HCT116 (cell line): ENCODE results near the gene NEUROD4. TPM values are rescaled to one million over a fixed set of nuclear protein-coding genes. Genes with fewer than 3 reads are reported as not detected.

ENCODE experiments used
- ATAC-seq: fragments of 200-7000 bp; cut with Tn5 transposase; 2 replicates; pipeline ENCODE4 v1.9.1; 2020; ENCODE audit warnings: mild to moderate bottlenecking, moderate library complexity
- BruUV-seq: library from RNA; stranded (reverse); fragments of 400-500 nt; replicated peaks from 2 replicates; lab custom pipeline; 2021; lab: Mats Ljungman, UMichigan
- CTCF ChIA-PET: fragments of 300-600 bp; sonication (Branson Sonifier 250); formaldehyde crosslinking; loops from one replicate; lab custom pipeline; 2021; ENCODE audit warnings: antibody characterized with exemption; lab: Charles Lee
- POLR2A ChIA-PET: fragments of 300-600, 350-600 bp; sonication (Branson Sonifier 250); formaldehyde crosslinking; loops from one replicate; lab custom pipeline; 2021; ENCODE audit warnings: antibody characterized with exemption; lab: Charles Lee
- RAD21 ChIA-PET, 2 experiments: fragments of 300-600 bp; sonication (Branson Sonifier 250); formaldehyde crosslinking; loops; one replicate each; lab custom pipeline; 2023; ENCODE audit warnings: low total read pairs in 2 of 2; ENCODE audit not compliant: uncharacterized antibody in 2 of 2, unreplicated experiment in 2 of 2, low non-redundant PET in 1 of 2; lab: Charles Lee
- DNase-seq: peaks from one replicate; pipeline ENCODE4 v3.0.0-alpha.2; 2010; ENCODE audit warnings: low read depth, low spot score
- H2AFZ ChIP-seq: fragments of 200-600 bp; shearing (Covaris generic), sonication (generic); 2 replicates; pipeline ENCODE4 v1.6.1; 2017; ENCODE audit warnings: low read depth, mixed run types, mixed read lengths, antibody characterized with exemption, low read length; ENCODE audit not compliant: poor library complexity, severe bottlenecking
- H3K27ac ChIP-seq: 2 replicates; pipeline ENCODE4 v1.5.1; 2012; ENCODE audit warnings: low read depth, low read length
- H3K27me3 ChIP-seq: fragments of 200-600 bp; sonication (generic); 2 replicates; pipeline ENCODE4 v1.6.1; 2016; ENCODE audit warnings: mixed run types, low read length, mixed read lengths; ENCODE audit not compliant: insufficient read depth
- H3K36me3 ChIP-seq, 2 experiments: fragments of 200-500 bp in 1 of 2; fragments of 200-600 bp in 1 of 2; sonication (Bioruptor generic) in 1 of 2; sonication (generic) in 1 of 2; 2 replicates each; pipeline versions ENCODE4 v1.5.1 to v1.6.1; 2014 to 2016; ENCODE audit warnings: low read length in 2 of 2, inconsistent platforms in 1 of 2, mixed read lengths in 1 of 2, mixed run types in 1 of 2; ENCODE audit not compliant: insufficient read depth in 2 of 2, control insufficient read depth in 1 of 2
- H3K4me1 ChIP-seq, 2 experiments: fragments of 200-600 bp in 1 of 2; sonication (generic) in 1 of 2; 2 replicates each; pipeline versions ENCODE4 v1.5.1 to v1.6.1; 2012 to 2017; ENCODE audit warnings: low read length in 2 of 2, inconsistent platforms in 1 of 2, mild to moderate bottlenecking in 1 of 2, mixed read lengths in 1 of 2, mixed run types in 1 of 2, moderate library complexity in 1 of 2; ENCODE audit not compliant: insufficient read depth in 2 of 2, control insufficient read depth in 1 of 2
- H3K4me2 ChIP-seq: fragments of 200-600 bp; sonication (generic); 2 replicates; pipeline ENCODE4 v1.6.1; 2017; ENCODE audit warnings: mixed run types, low read length, mixed read lengths
- H3K4me3 ChIP-seq, 2 experiments: fragments of 200-600 bp in 1 of 2; sonication (generic) in 1 of 2; replicated peaks in 1 of 2; 2 replicates each; pipeline ENCODE4 v1.5.1; 2011 to 2016; ENCODE audit warnings: low read length in 2 of 2, control low read depth in 1 of 2, low read depth in 1 of 2, mild to moderate bottlenecking in 1 of 2, mixed read lengths in 1 of 2, mixed run types in 1 of 2
- H3K79me2 ChIP-seq: fragments of 200-600 bp; sonication (generic); 2 replicates; pipeline ENCODE4 v1.6.1; 2017; ENCODE audit warnings: mild to moderate bottlenecking, mixed run types, low read length, moderate library complexity, mixed read lengths; ENCODE audit not compliant: insufficient read depth
- H3K9ac ChIP-seq: fragments of 200-600 bp; sonication (generic); 2 replicates; pipeline ENCODE4 v1.6.1; 2016; ENCODE audit warnings: low read length, mixed read lengths
- H3K9me2 ChIP-seq: fragments of 200-600 bp; sonication (generic), shearing (Covaris generic); 2 replicates; pipeline ENCODE4 v1.6.1; 2017; ENCODE audit warnings: mixed run types, mild to moderate bottlenecking, moderate library complexity; ENCODE audit not compliant: insufficient read depth
- H3K9me3 ChIP-seq, 2 experiments: fragments of 200-500 bp in 1 of 2; fragments of 200-600 bp in 1 of 2; sonication (Bioruptor generic) in 1 of 2; sonication (generic) in 1 of 2; 2 replicates each; pipeline ENCODE4 v1.6.1; 2014 to 2017; ENCODE audit warnings: low read length in 2 of 2, mixed read lengths in 2 of 2, inconsistent platforms in 1 of 2, low read depth in 1 of 2, mild to moderate bottlenecking in 1 of 2, mixed run types in 1 of 2, moderate library complexity in 1 of 2; ENCODE audit not compliant: control insufficient read depth in 1 of 2, insufficient read depth in 1 of 2
- H4K20me1 ChIP-seq: fragments of 200-600 bp; sonication (generic), shearing (Covaris generic); 2 replicates; pipeline ENCODE4 v1.6.1; 2017; ENCODE audit warnings: mixed run types, mild to moderate bottlenecking, moderate library complexity; ENCODE audit not compliant: insufficient read depth
- ATF3 ChIP-seq: IDR thresholded peaks from 2 replicates; pipeline ENCODE4 v1.6.1; 2012
- ELF1 ChIP-seq: IDR thresholded peaks from 2 replicates; pipeline ENCODE4 v1.6.1; 2012; ENCODE audit warnings: low read depth, borderline replicate concordance
- EZH2phosphoT487 ChIP-seq: fragments of 200-600 bp; IDR thresholded peaks from 2 replicates; pipeline ENCODE4 v1.6.1; 2018; ENCODE audit warnings: antibody characterized with exemption, borderline replicate concordance
- POLR2A ChIP-seq: IDR thresholded peaks from 2 replicates; pipeline ENCODE4 v1.7.0; 2011; ENCODE audit warnings: borderline replicate concordance; ENCODE audit not compliant: insufficient read depth, insufficient read length; ENCODE audit errors: extremely low read depth
- RAD21 ChIP-seq: IDR thresholded peaks from 2 replicates; pipeline ENCODE4 v1.6.1; 2012; ENCODE audit warnings: low read depth, mild to moderate bottlenecking
- SP1 ChIP-seq: IDR thresholded peaks from 2 replicates; pipeline ENCODE4 v1.6.1; 2012; ENCODE audit warnings: low read depth
- SRF ChIP-seq: IDR thresholded peaks from 2 replicates; pipeline ENCODE4 v1.6.1; 2012; ENCODE audit warnings: low read depth
- ZFX ChIP-seq: fragments of 450-650 bp; IDR thresholded peaks from 2 replicates; pipeline ENCODE4 v1.6.1; 2017
- intact Hi-C: fragments of 100-400 bp; cut with micrococcal nuclease; formaldehyde crosslinking; loops from 2 replicates; pipeline ENCODE4 v1.10.0; 2022
- total RNA-seq: library from RNA; stranded (reverse); gene quantifications from one replicate; pipeline ENCODE4 v1.2.1, GENCODE V29; 2021; ENCODE audit not compliant: unreplicated experiment

Gene NEUROD4
- total RNA-seq, 1 experiment from 2014 or later, result not detected

- TF ChIP-seq ATF3 (no peak), SP1 (no peak), SRF (no peak)
Measured at GRCh38 chr12:54975875-54976274, 43.9 kb upstream of the NEUROD4 start (continued).

DNA sequence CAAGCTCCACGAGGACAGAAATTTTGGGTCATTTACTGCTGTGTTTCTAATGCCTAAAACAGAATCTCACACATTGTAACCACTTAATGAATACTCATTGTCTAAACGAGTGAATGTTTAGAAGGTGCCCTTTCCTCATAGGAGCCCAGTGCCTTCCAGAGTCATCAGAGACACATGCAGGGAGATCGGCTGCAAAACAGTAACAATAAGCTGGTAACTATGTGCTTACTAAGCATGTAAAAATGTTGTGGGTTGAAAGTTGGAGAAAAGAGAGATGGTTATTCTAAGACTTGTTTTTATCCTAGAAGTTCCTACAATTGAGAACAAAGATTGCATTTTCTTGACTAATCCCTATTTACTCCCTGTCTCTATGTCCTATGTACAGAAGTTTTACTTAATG is 42.6 kb upstream of the NEUROD4 start:
- DNase-seq (no peak), ATAC-seq (no peak)
- POLR2A ChIA-PET, result no interaction called here
- RAD21 ChIA-PET, result no interaction called here
- Histone ChIP-seq H4K20me1 (no peaks in the 10 kb centered on the region), H3K79me2 (no peaks in the 10 kb centered on the region), H3K36me3 (no peaks in the 10 kb centered on the region), H3K27me3 (peaks cover 88% of the 10 kb centered on the region), H3K4me1 (no peaks in the 10 kb centered on the region), H3K4me2 (no peak overlapping the region), H3K27ac (no peak overlapping the region), H3K9ac (no peak overlapping the region), H2AFZ (no peak overlapping the region), H3K4me3 (no peak overlapping the region), H3K9me2 (no peaks in the 10 kb centered on the region), H3K9me3 (no peaks in the 10 kb centered on the region)
- CTCF ChIA-PET, result interaction anchor here (1.6 kb wide), 1 partner anchor 16 kb away, joined by 5 read pairs; no protein-coding TSS in a partner anchor
- TF ChIP-seq EZH2phosphoT487 (0 out of 2 replicates have a peak, but pooled peaks have one; percentile 68), RAD21 (no peak), ZFX (no peak), ELF1 (no peak)
- no TSS peak for BruUV-seq
- intact Hi-C loops, result no loop called here

DNA sequence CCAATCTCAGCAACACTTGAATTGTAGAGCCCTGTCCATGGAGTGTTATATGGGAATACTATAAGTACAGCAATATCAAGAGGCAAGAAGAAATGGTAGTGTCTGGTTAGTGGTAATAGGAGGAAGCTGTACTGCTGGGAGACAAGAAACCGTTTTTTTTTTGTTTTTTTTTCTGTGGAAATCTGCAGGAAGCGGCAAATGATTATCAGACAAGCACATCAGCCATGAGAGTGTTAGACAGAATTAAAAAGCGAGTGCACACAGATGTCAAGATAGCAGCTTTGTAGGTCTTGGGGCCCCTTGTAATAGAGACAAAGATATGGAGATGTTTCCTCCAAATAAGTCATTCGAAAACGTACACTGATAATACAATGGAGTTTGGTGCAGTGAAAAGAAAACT is 41.9 kb upstream of the NEUROD4 start:
- ATAC-seq, result no peak
- POLR2A ChIA-PET, result no interaction called here
- intact Hi-C loops, result no loop called here

More for the DNA sequence above, 41.9 kb upstream of the NEUROD4 start:
- ChIA-PET RAD21 (no interaction called here), CTCF (interaction anchor here (1.6 kb wide), 1 partner anchor 15 kb away, joined by 5 read pairs; no protein-coding TSS in a partner anchor)
- H2AFZ ChIP-seq, result no peak overlapping the region
- H3K36me3 ChIP-seq, result no peaks in the 10 kb centered on the region
- no peak overlapping the region for H3K27ac ChIP-seq
- no TSS peak for BruUV-seq
- no peak for TF ChIP-seq POLR2A
- TF ChIP-seq, all 23 proteins: peak for 0
- peaks cover 88% of the 10 kb centered on the region for H3K27me3 ChIP-seq
- H3K79me2 ChIP-seq, result no peaks in the 10 kb centered on the region
- no peaks in the 10 kb centered on the region for H3K4me1 ChIP-seq
- H3K9me3 ChIP-seq, result no peaks in the 10 kb centered on the region
- H3K9ac ChIP-seq, result no peak overlapping the region
- no peak for DNase-seq
- H3K4me3 ChIP-seq, result no peak overlapping the region
- H3K4me2 ChIP-seq, result no peak overlapping the region
- no peaks in the 10 kb centered on the region for H4K20me1 ChIP-seq
- no peaks in the 10 kb centered on the region for H3K9me2 ChIP-seq
